ENCODE measurements around the gene C6orf15.
A peak's percentile ranks its signal among the peaks of the same experiment; 100 is the strongest.
"Not testable (repeated sequence)": the region's sequence is repeated elsewhere in the genome, so short reads cannot be mapped to it uniquely, and the experiment has no call there.

The C6orf15 gene

DNA sequence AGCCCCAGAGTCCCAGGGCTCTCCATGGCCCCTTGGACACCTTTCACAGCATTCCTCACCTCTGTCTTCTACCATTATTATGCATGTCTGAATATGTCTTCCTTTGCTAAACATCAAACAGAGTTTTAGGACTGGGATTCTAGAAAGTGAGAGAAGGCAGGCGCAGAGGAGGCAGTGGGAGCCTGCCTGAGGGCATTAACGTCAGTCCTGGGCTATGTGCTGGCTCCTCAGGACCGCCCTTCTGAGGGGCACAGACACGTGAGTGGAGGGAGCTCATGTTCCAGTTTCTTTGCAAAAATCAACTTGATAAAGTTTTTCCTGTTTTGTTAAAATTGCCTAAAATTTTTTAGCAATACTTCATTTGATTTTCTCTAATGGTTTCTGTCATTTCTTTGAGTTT, 38.0 kb downstream of the C6orf15 start:
- no peak for DNase-seq (ENCODE audit: low read depth in 1 of 2, low spot score in 1 of 2)

DNA sequence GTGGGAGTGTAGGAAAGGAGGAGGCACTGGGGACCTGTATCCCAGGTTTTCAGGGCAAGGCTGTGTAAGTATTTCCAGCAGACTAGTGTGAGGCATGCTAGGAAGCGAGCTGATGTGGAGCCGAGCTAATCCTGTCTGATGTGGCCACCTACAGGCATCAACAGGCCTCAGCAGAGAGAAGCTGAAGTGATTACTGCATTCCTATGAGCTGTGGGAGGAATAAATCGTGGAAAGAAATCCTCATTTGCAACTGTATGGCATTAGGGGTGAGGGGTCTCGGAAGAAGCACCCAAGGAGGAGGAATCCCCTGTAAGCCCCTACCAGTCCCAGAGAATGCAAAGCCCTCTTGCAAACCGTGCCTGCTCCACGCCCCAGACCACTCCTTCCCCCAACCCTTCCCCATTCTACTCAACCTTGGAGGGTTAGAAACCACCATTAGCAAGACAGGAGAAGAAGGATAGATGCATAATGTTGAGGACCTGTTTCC, 41.6 kb downstream of the C6orf15 start:
- DNase-seq (ENCODE audit: low read depth in 1 of 2, low spot score in 1 of 2): no peak
- Histone ChIP-seq H3K27ac (replicated peaks) (no peak overlapping the region), H3K27me3 (ENCODE audit: insufficient read depth, poor library complexity, severe bottlenecking) (no peaks in the 10 kb centered on the region), H3K4me3 (replicated peaks; ENCODE audit: insufficient read depth, low read length) (no peak overlapping the region)
- TF ChIP-seq SPI1 (IDR thresholded peaks at IDR 0.05; ENCODE audit: borderline replicate concordance, low read depth): no peak
- no peak for TF ChIP-seq POLR2AphosphoS5 (IDR thresholded peaks at IDR 0.05; ENCODE audit: low read depth)
- no peak for TF ChIP-seq GABPA (IDR thresholded peaks at IDR 0.05; ENCODE audit: low read depth)
- no peak for TF ChIP-seq REST (IDR thresholded peaks at IDR 0.05; ENCODE audit: insufficient replicate concordance, low read depth)
- TF ChIP-seq, protein P1, sequence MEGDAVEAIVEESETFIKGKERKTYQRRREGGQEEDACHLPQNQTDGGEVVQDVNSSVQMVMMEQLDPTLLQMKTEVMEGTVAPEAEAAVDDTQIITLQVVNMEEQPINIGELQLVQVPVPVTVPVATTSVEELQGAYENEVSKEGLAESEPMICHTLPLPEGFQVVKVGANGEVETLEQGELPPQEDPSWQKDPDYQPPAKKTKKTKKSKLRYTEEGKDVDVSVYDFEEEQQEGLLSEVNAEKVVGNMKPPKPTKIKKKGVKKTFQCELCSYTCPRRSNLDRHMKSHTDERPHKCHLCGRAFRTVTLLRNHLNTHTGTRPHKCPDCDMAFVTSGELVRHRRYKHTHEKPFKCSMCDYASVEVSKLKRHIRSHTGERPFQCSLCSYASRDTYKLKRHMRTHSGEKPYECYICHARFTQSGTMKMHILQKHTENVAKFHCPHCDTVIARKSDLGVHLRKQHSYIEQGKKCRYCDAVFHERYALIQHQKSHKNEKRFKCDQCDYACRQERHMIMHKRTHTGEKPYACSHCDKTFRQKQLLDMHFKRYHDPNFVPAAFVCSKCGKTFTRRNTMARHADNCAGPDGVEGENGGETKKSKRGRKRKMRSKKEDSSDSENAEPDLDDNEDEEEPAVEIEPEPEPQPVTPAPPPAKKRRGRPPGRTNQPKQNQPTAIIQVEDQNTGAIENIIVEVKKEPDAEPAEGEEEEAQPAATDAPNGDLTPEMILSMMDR (IDR thresholded peaks at IDR 0.05; ENCODE audit: insufficient read depth, low read length): no peak

More for the DNA sequence above, 38.0 kb downstream of the C6orf15 start:
- H3K27me3 ChIP-seq (ENCODE audit: insufficient read depth, poor library complexity, severe bottlenecking): no peaks in the 10 kb centered on the region
- TF ChIP-seq GABPA (IDR thresholded peaks at IDR 0.05; ENCODE audit: low read depth): no peak
- TF ChIP-seq, protein P1 (IDR thresholded peaks at IDR 0.05; ENCODE audit: insufficient read depth, low read length): no peak
- no peak for TF ChIP-seq REST (IDR thresholded peaks at IDR 0.05; ENCODE audit: insufficient replicate concordance, low read depth)
- TF ChIP-seq SPI1 (IDR thresholded peaks at IDR 0.05; ENCODE audit: borderline replicate concordance, low read depth): no peak
- no peak for TF ChIP-seq POLR2AphosphoS5 (IDR thresholded peaks at IDR 0.05; ENCODE audit: low read depth)
- no peak overlapping the region for H3K27ac ChIP-seq (replicated peaks)
- no peak overlapping the region for H3K4me3 ChIP-seq (replicated peaks; ENCODE audit: insufficient read depth, low read length)

DNA sequence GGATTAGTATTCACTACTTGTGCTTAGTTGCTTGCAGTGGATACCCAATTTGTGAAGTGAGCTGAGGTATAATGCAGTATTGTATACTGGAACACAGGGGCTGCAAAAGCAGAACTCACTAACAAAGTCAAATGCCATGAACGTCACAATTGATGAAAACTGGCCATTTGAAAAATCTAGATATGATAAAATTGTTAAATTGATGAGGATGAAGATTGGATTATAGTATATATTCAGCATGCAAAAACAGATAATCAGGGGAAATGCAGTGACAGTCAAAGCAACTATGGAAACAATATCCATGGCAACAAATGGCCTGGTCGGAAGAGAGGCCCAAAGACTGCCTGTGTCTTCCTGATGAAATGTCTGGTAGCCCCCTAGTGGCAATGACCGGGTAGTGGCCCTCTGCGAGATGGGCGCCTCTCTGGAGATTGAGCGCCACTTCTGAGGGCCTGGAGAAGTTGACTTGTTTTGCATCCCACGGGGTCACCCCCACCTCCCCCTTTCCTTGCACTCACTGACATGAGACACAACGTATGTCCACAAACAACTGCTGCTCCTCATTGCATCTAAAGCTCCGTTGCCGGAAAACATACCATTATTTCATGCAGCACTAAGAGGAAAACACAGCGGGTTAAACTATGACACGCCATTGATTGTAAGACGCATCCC, 43.6 kb downstream of the C6orf15 start:
- H3K27ac ChIP-seq (replicated peaks): no peak overlapping the region
- H3K4me3 ChIP-seq (replicated peaks; ENCODE audit: insufficient read depth, low read length): no peak overlapping the region
- no peak for TF ChIP-seq POLR2AphosphoS5 (IDR thresholded peaks at IDR 0.05; ENCODE audit: low read depth)
- TF ChIP-seq, protein P1 (IDR thresholded peaks at IDR 0.05; ENCODE audit: insufficient read depth, low read length): peak; percentile 98
- TF ChIP-seq SPI1 (IDR thresholded peaks at IDR 0.05; ENCODE audit: borderline replicate concordance, low read depth): no peak
- TF ChIP-seq GABPA (IDR thresholded peaks at IDR 0.05; ENCODE audit: low read depth): no peak
- DNase-seq (ENCODE audit: low read depth in 1 of 2, low spot score in 1 of 2): peak; percentile 50 to 80
- H3K27me3 ChIP-seq (ENCODE audit: insufficient read depth, poor library complexity, severe bottlenecking): peaks cover 2% of the 10 kb centered on the region

DNA sequence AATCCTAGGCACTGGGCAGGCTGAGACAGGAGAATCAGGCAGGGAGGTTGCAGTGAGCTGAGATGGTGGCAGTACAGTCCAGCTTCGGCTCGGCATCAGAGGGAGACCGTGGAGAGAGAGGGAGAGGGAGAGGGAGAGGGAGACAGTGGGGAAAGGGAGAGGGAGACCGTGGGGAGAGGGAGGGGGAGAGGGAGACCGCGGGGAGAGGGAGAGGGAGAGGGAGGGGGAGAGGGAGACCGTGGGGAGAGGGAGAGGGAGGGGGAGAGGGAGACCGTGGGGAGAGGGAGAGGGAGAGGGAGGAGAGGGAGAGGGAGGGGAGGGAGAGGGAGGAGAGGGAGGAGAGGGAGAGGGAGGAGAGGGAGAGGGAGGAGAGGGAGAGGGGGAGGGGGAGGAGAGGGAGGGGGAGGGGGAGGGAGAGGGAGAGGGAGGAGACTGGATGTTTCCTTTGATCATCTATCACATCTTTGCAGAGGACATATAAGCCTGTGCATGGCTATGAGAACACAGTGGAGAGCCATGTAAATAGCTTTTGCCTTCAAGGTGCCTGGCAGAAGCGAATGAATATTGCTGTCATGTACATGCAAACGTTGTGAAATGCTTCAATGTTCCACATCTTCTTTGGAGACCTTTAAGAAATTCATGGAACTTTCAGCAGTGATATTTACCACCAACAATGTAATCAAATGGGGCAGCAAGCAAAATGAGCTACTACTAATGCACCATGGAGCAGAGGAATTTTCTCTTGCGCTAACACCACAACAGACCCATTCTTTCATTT, 44.3 kb downstream of the C6orf15 start:
- H3K4me3 ChIP-seq (replicated peaks; ENCODE audit: insufficient read depth, low read length); DNase-seq (ENCODE audit: low read depth in 1 of 2, low spot score in 1 of 2); H3K27ac ChIP-seq (replicated peaks): not testable (repeated sequence)

DNA sequence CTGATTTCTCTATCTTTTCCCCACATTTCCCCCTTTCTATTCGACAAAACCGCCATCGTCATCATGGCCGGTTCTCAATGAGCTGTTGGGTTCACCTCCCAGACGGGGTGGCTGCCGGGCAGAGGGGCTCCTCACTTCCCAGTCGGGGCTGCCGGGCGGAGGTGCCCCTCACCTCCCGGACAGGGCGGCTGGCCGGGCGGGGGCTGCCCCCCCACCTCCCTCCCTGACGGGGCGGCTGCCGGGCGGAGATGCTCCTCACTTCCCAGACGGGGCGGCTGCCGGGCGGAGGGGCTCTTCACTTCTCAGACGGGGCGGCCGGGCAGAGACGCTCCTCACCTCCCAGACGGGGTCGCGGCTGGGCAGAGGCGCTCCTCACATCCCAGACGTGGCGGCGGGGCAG, 45.3 kb downstream of the C6orf15 start:
- not testable (repeated sequence) for H3K27ac ChIP-seq (replicated peaks); H3K27me3 ChIP-seq (ENCODE audit: insufficient read depth, poor library complexity, severe bottlenecking); DNase-seq (ENCODE audit: low read depth in 1 of 2, low spot score in 1 of 2); H3K4me3 ChIP-seq (replicated peaks; ENCODE audit: insufficient read depth, low read length)

More for the DNA sequence above, 44.3 kb downstream of the C6orf15 start:
- H3K27me3 ChIP-seq (ENCODE audit: insufficient read depth, poor library complexity, severe bottlenecking): not testable (repeated sequence)

Measured in HL-60 (cell line).